Parathyroid adenoma (tissue), 2 donors: Measurements from ENCODE around the gene EBF3.

Experiments used
- H2AFZ ChIP-seq: fragments of 300-600 bp; sonication (generic); one replicate; pipeline ENCODE4 v1.7.0; 2017; ENCODE audit warnings: antibody characterized with exemption, mild to moderate bottlenecking
- H3K27ac ChIP-seq: fragments of 300-600 bp; sonication (generic); one replicate; pipeline ENCODE4 v1.7.0; 2017
- H3K27me3 ChIP-seq: fragments of 300-600 bp; sonication (generic); one replicate; pipeline ENCODE4 v1.7.0; 2017; ENCODE audit warnings: low read length; ENCODE audit not compliant: control insufficient read depth, insufficient read depth
- H3K36me3 ChIP-seq: fragments of 300-600 bp; sonication (generic); one replicate; pipeline ENCODE4 v1.7.0; 2017; ENCODE audit warnings: low read length; ENCODE audit not compliant: control insufficient read depth, insufficient read depth
- H3K4me1 ChIP-seq: fragments of 300-600 bp; sonication (generic); one replicate; pipeline ENCODE4 v1.7.0; 2017; ENCODE audit warnings: control low read depth
- H3K4me2 ChIP-seq: fragments of 300-600 bp; sonication (generic); one replicate; pipeline ENCODE4 v1.7.0; 2017; ENCODE audit warnings: low read length
- H3K4me3 ChIP-seq: fragments of 300-600 bp; sonication (generic); one replicate; pipeline ENCODE4 v1.7.0; 2017; ENCODE audit warnings: low read depth, low read length
- H3K79me2 ChIP-seq: fragments of 300-600 bp; sonication (generic); one replicate; pipeline ENCODE4 v1.7.0; 2017; ENCODE audit warnings: control low read depth
- H3K9ac ChIP-seq: fragments of 300-600 bp; sonication (generic); one replicate; pipeline ENCODE4 v1.7.0; 2017; ENCODE audit warnings: mild to moderate bottlenecking
- H3K9me3 ChIP-seq: fragments of 300-600 bp; sonication (generic); one replicate; pipeline ENCODE4 v1.7.0; 2017; ENCODE audit warnings: low read length; ENCODE audit not compliant: control insufficient read depth
- CTCF ChIP-seq: fragments of 300-600 bp; sonication (generic); IDR thresholded peaks from one replicate; pipeline ENCODE4 v1.7.0; 2017; ENCODE audit warnings: antibody characterized with exemption, mild to moderate bottlenecking
- donor health status: primary hyperparathyroidism.

The EBF3 gene

GRCh38 chr10:129966889-129967578, 3.0 kb upstream of the EBF3 start:
- Histone ChIP-seq H3K27ac (no peak overlapping the region), H3K36me3 (no peaks in the 10 kb centered on the region), H3K4me1 (no peaks in the 10 kb centered on the region), H3K79me2 (no peaks in the 10 kb centered on the region), H3K9ac (no peak overlapping the region), H3K4me3 (no peak overlapping the region), H3K9me3 (no peaks in the 10 kb centered on the region), H3K4me2 (no peak overlapping the region), H3K27me3 (peaks cover 35% of the 10 kb centered on the region), H2AFZ (no peak overlapping the region)
- no peak for TF ChIP-seq CTCF

- no peaks in the 10 kb centered on the region for H3K79me2 ChIP-seq
- no peaks in the 10 kb centered on the region for H3K36me3 ChIP-seq
- H3K4me3 ChIP-seq: no peak overlapping the region
- H2AFZ ChIP-seq: no peak overlapping the region
- no peak overlapping the region for H3K4me2 ChIP-seq
- no peak for TF ChIP-seq CTCF
- no peak overlapping the region for H3K27ac ChIP-seq
- no peaks in the 10 kb centered on the region for H3K9me3 ChIP-seq
- H3K27me3 ChIP-seq: peaks cover 35% of the 10 kb centered on the region
- no peak overlapping the region for H3K9ac ChIP-seq
- H3K4me1 ChIP-seq: no peaks in the 10 kb centered on the region
These were observed 2.4 kb upstream of the EBF3 start for GRCh38 chr10:129966370-129966888.

- H3K79me2 ChIP-seq: no peaks in the 10 kb centered on the region
- H3K4me3 ChIP-seq: no peak overlapping the region
- H3K9me3 ChIP-seq: no peaks in the 10 kb centered on the region
- H3K36me3 ChIP-seq: no peaks in the 10 kb centered on the region
- H3K27ac ChIP-seq: no peak overlapping the region
- H3K4me2 ChIP-seq: no peak overlapping the region
- no peak for TF ChIP-seq CTCF
- no peaks in the 10 kb centered on the region for H3K4me1 ChIP-seq
- H3K27me3 ChIP-seq: peaks cover 38% of the 10 kb centered on the region
- no peak overlapping the region for H2AFZ ChIP-seq
- H3K9ac ChIP-seq: no peak overlapping the region
These were observed 1.9 kb upstream of the EBF3 start for GRCh38 chr10:129965959-129966358.

- H3K27ac ChIP-seq: no peak overlapping the region
- no peaks in the 10 kb centered on the region for H3K79me2 ChIP-seq
- H3K36me3 ChIP-seq: no peaks in the 10 kb centered on the region
- no peak for TF ChIP-seq CTCF
- no peaks in the 10 kb centered on the region for H3K9me3 ChIP-seq
- no peak overlapping the region for H3K4me2 ChIP-seq
- H3K9ac ChIP-seq: no peak overlapping the region
- H3K4me1 ChIP-seq: no peaks in the 10 kb centered on the region
- peaks cover 38% of the 10 kb centered on the region for H3K27me3 ChIP-seq
- H3K4me3 ChIP-seq: no peak overlapping the region
- no peak overlapping the region for H2AFZ ChIP-seq
These were observed 1.3 kb upstream of the EBF3 start for GRCh38 chr10:129965425-129965808.
